ENCODE results near the gene USF3. TPM values are rescaled to one million over a fixed set of nuclear protein-coding genes. Genes with fewer than 3 reads are reported as not detected.
A peak's percentile ranks its signal among the peaks of the same experiment; 100 is the strongest.

Gene USF3, protein sequence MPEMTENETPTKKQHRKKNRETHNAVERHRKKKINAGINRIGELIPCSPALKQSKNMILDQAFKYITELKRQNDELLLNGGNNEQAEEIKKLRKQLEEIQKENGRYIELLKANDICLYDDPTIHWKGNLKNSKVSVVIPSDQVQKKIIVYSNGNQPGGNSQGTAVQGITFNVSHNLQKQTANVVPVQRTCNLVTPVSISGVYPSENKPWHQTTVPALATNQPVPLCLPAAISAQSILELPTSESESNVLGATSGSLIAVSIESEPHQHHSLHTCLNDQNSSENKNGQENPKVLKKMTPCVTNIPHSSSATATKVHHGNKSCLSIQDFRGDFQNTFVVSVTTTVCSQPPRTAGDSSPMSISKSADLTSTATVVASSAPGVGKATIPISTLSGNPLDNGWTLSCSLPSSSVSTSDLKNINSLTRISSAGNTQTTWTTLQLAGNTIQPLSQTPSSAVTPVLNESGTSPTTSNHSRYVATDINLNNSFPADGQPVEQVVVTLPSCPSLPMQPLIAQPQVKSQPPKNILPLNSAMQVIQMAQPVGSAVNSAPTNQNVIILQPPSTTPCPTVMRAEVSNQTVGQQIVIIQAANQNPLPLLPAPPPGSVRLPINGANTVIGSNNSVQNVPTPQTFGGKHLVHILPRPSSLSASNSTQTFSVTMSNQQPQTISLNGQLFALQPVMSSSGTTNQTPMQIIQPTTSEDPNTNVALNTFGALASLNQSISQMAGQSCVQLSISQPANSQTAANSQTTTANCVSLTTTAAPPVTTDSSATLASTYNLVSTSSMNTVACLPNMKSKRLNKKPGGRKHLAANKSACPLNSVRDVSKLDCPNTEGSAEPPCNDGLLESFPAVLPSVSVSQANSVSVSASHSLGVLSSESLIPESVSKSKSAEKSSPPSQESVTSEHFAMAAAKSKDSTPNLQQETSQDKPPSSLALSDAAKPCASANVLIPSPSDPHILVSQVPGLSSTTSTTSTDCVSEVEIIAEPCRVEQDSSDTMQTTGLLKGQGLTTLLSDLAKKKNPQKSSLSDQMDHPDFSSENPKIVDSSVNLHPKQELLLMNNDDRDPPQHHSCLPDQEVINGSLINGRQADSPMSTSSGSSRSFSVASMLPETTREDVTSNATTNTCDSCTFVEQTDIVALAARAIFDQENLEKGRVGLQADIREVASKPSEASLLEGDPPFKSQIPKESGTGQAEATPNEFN (N-terminal part only)
- total RNA-seq: 6.5 and 12.3 TPM in 2 replicates

DNA sequence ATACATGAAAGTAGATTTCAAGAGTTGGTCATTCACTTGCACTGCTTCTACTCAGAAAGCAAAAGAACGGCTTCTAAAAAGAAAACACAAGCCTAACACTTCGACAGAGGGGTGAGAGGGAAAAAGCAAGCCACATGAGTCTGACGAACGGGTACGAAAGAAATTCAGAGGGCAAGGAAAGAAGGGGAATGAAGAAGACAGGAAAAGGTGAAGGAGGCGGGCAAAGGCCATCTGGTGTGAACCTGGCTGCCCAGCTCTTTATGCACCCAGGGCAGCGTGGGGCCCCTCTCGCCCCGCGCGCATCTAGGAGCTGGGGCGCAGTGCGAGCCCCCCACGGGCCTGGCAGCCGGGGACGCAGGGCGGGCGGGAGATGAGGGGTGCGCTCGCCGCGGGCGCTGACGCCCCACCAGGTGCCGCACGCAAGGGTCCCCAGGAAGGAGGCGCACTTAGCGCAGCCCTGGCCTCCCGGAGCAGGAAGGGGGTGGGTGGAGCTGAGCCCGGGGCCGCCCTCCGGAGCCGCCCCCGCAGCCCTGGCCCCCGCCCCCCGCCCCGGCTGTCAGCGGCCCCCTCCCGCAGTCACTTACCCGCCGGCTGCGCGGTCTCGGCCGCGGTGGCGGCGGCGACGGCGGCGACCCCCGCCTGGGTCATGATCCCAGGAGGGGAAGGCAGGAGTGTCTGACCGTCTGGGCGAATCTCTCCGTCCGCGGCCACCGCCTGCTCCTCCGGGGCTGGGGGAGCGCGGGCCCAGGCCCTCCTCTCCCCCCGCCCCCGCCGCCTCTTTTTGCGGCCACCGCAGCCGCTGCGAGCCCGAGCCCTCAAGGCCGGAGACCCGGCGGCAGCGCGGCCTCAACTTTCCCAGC is at the start of gene USF3:
Gene USF3 (minus strand): TSS at position 857 of the 860 bp plus-strand sequence. CDS start 21,764 bp downstream, outside the sequence.
- peak; percentile 74 for DNase-seq

DNA sequence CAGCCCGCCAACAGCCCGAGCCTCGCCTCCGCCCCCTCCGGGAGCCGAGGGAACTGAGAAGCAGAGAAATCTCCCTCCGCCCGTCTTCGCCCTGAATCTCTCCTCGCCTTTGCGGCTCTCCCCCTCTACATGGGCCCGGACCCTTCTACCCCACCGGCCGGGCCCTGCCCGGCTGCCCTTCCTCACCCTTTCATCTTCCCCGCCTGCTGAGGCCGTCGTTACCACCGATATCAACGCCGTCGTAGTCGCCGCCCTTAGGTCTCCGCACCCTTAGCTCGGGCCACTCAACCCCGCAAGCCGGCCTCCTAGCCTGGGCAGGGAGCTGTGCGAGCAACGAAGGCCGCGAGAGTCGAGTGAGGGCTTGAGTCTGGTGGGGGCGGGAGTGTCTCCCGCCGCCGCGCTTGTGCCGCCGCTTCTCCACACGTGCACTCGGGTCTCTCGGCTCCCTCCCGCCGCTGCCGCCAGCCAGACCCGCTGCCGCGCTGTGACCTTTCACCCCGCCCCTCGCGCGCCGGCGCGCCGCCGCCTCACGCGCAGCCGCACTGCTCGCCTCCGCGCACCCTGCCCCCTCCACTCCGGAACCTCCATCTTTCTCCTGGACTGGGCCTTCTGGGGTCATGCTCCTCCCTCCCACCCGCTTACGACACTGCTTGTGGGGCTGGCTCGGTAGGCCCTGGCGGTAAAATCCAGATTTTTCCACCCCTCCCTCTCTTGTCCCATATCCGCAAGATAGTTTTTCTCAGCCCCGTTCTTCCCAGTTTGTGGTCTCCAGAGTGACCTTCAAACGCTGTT is 49.5 kb upstream of the USF3 start, which contains the start of gene NAA50:
Gene NAA50 (minus strand): TSS at position 494 of the 792 bp plus-strand sequence. CDS start 300 bp downstream, at position 194.
- peak; percentile 97 for DNase-seq

DNA sequence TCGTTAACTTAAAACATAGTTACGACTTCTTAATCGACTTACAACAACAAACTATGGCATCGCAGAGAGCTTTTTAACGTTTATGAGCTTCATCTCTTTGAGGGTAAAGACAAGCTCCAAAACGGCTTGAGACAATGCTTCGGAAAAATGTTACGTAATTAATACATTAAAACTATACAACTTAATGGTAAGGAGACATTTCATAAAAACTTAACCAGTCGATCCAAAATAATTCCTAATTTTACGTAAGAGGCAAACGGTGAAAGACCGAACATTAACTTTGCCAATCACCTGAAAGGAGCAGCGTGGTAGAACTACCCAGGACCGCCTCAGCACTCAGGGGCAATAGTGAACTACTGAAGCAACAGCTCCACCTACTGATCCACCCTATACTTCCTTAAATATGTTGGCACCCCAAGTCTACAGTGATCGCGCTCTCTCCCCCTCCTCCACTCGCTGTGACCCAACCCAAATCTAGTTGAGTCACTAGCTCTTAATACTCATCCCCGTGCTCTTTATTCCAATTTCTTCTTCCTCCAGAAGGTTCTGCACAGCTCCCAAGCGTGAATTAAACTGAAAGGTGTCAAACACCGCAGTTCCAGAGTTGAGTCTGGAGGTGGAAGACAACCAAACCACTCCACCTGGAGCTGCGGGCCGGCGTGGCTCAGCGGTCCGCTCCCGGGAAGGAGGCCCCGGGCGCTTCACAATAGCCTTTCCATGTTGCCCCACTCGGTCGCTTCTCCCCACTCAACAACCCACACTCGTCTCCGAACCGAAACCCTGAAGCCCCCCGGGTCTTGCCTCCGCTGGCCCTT is 48.7 kb upstream of the USF3 start:
- peak; percentile 93 for DNase-seq

DNA sequence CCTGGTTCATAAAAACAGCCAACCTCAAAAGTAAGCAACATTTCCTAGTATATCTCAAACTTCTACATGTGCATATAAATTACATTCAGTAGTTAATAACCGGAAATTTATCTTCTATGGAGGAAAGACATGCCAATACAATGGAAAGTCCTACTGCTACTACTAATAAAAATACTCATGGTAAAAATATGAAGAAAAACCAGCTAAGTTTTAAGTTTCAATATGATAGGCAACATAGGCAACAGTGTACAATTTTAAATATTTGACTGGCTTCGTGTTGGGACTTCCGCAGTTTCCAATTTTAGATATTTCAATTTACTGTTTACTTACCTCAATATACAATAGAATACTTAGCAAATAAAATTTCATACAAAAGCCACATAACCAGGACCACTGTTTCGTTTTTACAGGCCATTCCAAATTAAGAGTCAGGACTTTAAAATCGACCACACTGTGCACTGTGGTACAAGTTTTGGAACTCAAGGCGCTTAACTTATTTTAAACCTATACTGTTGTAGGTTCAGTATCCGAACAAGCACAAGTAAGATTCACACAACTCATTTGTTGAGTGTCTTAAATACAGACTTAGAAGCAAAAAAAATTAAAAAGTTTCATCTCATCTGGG is 46.7 kb upstream of the USF3 start:
- no peak for DNase-seq

DNA sequence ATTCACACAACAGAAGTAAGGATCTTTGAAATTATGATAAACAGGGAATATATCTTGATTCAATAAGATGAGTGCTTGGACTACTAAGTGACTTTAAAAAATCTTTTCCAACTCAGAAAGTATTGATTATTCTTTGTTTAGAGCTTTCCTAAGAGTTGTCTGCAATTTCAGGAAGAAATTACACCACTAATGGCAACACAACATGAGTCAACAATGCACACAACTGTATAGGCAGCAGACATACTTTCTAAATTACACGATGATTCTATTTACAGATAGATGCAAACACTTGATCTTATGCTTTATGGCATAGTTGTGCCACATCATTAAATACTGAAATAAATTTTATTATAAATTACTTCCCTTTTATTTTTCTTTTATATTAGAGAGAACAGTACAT is 45.2 kb upstream of the USF3 start:
- no peak for DNase-seq

DNA sequence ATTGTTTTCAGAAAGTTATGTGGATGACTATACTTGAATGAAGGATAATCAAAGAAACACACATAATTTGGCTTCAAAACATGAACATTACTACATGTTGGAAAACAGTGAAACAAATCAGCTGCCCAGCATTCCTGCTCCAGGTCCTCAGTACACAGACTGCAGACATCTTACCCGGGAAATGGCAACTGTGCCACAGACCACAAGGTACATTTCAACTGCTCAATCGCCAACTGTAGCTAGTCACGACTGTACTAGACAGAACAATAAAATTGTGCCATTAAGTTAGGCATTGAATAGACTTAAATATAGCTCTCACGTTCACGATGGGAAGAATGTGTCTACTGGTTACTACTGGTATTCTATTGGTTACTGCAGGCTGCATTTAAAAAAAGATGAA is 44.6 kb upstream of the USF3 start:
- no peak for DNase-seq

DNA sequence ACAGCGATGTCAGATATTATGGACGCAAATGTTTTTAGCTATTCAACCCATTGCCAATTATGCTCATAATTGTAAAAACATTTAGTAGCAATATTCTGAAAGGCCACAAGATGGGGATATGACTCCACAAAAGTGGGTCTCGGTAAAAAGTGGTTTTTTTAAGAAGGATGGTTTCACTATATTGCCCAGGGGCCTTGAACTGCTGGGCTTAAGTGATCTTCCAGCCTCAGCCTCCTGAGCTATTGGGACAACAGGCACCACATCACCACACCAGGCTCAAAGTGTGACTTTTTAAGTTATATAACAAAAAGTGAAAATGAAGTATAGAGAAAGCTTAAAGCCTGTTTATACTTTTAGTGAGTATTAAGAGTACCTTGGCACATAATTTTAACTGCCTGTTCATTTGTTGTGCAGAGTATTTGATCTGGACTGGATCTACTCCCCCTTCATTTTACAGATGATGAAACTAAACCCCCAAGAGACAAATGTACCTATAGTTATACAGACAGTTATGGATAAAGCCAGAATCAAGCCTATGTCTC is 40.2 kb upstream of the USF3 start:
- DNase-seq: peak; percentile 82

DNA sequence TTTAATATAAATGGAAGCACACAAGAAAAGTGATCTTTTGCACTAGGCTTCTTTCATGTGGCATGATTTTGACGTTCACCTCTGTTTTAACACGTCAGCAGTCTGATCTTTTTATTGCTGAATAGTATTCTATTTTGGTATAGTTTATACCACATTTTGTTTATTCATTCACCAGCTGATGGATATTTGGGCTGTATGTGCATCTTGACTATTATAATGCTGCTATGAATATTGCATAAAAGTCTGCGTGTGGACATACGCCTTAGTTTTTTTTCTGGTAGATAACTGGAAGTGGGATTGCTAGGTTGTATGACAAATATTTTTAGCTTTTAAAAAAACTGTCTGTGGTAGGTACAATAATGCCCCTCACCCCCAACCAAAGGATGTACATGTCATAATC is 35.3 kb upstream of the USF3 start:
- DNase-seq: no peak

DNA sequence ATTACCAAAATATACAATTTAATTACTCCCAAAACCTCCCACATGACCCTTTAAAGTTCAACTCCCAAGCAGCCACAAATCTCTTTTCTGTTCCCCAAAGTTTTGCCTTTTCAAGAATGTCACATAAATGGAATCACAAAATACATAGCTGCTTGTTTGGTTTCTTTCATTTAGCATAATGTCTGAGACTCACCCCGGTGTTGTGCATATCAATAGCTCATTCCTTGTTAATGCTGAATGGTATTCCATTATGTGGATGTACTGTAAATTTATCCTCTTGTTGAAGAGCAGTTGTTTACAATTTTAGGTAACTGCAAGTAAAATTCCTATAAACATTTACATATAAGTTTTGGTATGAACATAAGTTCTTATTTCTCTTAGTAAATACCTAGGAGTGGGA is 34.1 kb upstream of the USF3 start:
- no peak for DNase-seq

DNA sequence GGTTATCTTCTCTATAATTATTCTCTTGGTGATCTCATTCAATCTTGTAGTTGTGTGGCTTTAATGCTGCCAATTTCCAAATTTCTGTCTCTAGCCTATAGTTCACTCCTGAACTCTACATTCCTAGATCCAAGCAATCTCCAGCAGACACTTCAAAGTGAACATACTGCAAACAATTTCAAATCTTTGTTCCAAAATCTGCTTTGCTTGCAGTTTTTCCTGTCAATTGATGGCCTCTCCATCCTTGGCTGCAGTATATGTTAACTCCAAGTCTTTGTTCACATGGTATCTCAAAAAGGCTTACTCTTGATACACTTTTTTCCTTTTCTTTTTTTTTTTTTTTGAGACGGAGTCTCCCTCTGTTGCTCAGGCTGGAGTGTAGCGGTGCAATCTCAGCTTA is 32.2 kb upstream of the USF3 start:
- no peak for DNase-seq

DNA sequence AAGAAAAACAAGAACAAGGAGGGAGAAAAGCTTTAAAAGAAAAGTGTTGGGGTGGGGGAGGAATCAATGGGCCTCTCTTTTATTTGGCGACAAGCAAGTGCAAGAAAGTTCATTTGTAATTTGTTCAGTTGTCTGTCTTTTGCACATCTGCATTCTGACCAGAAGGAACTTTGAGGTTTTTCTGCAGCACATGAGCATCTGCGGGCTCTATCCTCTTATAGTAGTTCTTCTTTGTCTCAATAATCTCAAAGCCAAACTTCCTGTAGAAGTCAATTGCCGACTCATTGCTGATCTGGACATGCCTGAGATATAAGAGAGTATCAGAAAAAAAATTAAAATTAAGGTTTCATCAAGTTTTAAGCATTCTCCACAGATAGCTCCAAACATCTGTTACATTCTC is 25.2 kb upstream of the USF3 start:
- DNase-seq: no peak

DNA sequence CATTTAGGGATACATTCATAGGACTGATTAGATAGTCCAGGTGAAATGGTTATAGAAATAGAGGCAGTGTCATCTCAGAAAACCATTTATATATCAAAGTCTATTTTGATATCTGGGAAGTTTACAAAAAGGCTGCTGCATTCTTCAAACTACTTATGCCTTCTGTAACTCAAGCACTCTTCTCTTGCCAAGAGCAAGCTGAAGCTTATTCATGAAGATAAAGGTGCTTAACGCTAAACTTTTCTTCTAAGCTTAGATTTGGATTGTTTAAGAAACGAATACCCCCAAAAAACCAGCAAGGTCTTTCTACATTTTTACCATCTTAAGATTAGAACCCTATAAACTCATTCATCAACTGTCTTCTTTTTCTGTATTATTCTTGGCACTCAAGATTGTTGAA is 23.3 kb upstream of the USF3 start:
- no peak for DNase-seq

DNA sequence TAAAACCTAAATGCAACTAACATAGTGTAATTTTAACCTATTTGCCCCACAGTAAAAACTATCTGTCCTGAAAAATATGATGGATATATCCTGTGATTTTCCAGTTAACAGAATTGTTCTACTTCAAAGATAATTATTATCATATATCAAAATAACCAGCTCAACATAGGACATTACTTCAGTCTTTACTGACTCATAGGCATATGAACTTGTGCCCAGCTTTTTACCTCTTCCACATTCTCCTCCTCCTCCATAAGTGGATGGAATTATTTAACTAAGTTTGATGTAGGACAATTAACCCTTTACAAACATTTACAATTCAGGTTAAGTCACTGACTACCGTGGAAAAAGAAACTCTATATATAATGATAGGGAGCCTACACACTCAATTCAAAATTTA is 22.9 kb upstream of the USF3 start:
- no peak for DNase-seq

DNA sequence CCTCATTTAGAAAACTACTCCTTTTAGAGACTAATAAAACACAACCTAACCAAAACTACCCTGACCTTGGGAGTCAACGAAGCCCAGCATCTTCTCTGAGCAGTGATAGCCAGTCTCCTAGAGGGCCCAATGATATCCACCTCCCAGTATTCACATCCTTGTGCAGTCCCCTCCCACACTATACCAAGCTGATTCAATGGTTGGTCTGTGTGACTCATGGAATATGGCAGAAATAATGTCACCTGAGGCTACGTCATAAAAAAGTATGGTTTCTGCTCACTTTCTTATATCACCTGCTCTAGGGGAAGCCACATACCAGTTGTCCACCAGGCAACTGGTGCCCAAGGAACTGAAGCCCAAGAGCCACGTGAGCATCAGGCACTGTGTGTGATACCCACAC is 21.4 kb upstream of the USF3 start:
- DNase-seq: no peak

DNA sequence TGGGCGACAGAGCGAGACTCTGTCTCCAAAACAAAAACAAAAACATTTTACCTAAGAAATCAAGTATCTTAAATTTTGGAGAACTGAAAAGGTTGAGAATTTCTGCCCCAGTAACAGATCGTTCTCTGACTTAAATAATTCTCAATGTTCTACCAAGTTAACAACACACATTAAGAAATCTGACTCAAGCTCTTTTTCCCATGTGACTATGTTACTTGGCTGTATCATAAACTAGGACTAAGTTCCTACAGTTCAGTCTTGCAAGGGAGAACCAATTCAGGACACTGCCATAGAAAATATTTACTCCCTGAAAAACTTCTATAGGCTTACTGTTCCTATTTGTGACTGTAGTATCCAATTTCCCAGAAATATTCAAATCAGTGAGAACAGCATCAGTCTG is 20.9 kb upstream of the USF3 start:
- no peak for DNase-seq

DNA sequence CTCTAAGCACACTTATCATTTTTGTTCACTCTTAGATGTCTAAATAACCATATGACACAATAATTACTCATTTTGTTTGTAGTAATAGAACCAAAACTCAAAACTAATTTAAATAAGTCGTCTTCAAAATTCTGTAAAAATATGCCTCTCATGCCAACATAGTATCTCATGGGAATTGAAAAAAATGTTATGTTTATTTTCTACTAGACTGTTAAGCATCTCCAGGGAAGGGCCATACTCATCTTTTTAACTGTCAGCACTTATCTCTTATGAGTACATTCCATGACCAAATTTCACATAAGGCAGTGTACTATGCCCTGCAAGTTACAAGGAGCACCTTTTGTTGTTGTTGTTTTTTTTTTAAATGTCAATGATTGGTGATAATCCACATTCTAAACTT is 18.3 kb upstream of the USF3 start:
- no peak for DNase-seq

DNA sequence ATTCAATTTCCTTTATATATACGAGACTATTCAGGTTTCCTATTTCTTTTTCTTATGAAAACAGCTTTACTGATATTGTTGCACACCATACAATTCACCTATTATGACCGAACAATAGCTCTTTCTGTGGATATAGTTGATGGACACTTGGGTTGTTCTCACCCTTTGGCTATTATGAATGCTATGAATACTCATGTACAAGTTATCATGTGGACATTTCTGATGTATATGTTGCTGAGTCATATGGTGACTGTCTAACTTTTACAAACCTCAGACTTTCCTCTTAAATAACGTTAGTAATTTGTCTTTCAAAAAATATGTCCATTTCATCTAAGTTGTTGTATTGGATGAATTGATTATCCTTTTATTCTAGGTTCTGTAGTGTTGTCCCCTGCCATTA is 15.7 kb upstream of the USF3 start:
- DNase-seq: no peak

DNA sequence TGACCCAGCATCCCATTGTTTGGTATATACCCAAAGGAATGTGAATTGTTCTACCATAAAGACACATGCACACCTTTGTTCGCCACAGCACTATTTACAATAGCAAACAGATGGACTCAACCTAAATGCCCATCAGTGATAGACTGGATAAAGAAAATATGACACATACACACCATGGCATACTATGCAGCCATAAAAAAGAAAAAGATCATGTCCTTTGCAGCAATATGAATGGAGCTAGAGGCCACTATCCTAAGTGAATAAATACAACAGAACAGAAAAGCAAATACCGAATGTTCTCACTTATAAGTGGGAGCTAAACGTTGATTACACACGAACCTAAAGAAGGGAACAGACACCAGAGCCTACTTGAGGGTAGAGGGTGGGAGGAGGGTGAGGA is 11.4 kb upstream of the USF3 start:
- DNase-seq: no peak

DNA sequence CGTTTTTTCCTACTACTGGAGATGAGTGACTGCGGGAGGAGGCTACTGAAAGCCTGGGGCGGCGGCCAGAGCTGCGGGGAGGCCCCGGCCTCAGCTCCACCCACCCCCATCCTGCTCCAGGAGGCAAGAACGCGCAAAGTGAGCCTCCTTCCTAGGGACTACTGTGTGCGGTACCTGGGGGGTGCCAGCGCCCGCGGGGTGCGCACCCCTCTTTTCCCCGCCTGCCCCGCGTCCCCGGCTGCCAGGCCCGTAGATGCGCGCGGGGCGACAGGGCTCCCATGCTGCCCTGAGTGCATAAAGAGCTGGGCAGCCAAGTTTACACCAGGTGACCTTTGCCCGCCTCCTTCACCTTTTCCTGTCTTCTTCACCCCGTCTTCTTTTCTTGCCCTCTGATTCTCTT is 2.5 kb upstream of the USF3 start:
- peak; percentile 16 for DNase-seq

Measured in dermis blood vessel endothelial cell (primary cell).